ENCODE results near the gene HSPG2. TPM values are rescaled to one million over a fixed set of nuclear protein-coding genes. Genes with fewer than 3 reads are reported as not detected.

The HSPG2 gene
- total and polyA plus RNA-seq, 2 experiments from 2014 or later = 72.4 to 81.2 TPM

DNA sequence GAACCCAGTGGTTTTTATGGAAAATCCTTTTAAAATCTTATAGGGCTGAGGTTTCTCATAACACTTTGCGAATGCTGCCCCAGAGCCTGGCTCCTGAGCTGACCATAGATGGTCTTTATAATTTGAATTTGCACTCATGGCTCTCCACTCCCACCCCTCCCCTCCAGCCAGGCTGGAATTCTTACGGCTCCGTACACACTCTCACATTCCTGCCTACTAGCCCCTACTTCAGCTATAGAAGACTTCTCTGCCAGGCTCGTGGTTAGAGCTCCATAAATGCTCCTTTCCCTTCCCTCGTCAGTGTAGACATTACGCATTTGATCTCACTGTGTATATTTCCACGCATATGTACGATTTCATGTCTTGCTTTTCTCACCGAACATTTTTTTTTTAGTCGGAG lies 5.4 kb upstream of the HSPG2 start:
- H3K79me2 ChIP-seq = no peaks in the 10 kb centered on the region
- WGBS (ENCODE audit: low lambda C conversion rate, missing lambda C conversion rate) = 67% methylated on average over 10 of the region's 10 CpGs
- no peaks in the 10 kb centered on the region for H4K20me1 ChIP-seq (ENCODE audit: insufficient read depth, poor library complexity, severe bottlenecking)
- no peak overlapping the region for H3K4me3 ChIP-seq
- H3K27ac ChIP-seq = peak overlapping the region; percentile 74
- H3K36me3 ChIP-seq (replicated peaks; ENCODE audit: insufficient read depth, low read depth) = no peaks in the 10 kb centered on the region
- H3K9me3 ChIP-seq (ENCODE audit: low read depth) = no peaks in the 10 kb centered on the region
- peaks cover 34% of the 10 kb centered on the region for H3K4me1 ChIP-seq (ENCODE audit: insufficient read depth)
- H2AFZ ChIP-seq = no peak overlapping the region
- TF ChIP-seq EZH2 (IDR thresholded peaks at IDR 0.05; ENCODE audit: borderline replicate concordance) (no peak), EZH2phosphoT487 (IDR thresholded peaks at IDR 0.05; ENCODE audit: low read depth, severe bottlenecking, unreplicated experiment) (no peak)
- TF ChIP-seq, protein P1, sequence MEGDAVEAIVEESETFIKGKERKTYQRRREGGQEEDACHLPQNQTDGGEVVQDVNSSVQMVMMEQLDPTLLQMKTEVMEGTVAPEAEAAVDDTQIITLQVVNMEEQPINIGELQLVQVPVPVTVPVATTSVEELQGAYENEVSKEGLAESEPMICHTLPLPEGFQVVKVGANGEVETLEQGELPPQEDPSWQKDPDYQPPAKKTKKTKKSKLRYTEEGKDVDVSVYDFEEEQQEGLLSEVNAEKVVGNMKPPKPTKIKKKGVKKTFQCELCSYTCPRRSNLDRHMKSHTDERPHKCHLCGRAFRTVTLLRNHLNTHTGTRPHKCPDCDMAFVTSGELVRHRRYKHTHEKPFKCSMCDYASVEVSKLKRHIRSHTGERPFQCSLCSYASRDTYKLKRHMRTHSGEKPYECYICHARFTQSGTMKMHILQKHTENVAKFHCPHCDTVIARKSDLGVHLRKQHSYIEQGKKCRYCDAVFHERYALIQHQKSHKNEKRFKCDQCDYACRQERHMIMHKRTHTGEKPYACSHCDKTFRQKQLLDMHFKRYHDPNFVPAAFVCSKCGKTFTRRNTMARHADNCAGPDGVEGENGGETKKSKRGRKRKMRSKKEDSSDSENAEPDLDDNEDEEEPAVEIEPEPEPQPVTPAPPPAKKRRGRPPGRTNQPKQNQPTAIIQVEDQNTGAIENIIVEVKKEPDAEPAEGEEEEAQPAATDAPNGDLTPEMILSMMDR (IDR thresholded peaks at IDR 0.05; ENCODE audit: poor library complexity) = no peak
- no peaks in the 10 kb centered on the region for H3K27me3 ChIP-seq
- no peaks in the 10 kb centered on the region for H3K9me2 ChIP-seq (replicated peaks; ENCODE audit: insufficient read depth)
- no peak for DNase-seq (ENCODE audit: low spot score)
- no peak overlapping the region for H3K4me2 ChIP-seq

DNA sequence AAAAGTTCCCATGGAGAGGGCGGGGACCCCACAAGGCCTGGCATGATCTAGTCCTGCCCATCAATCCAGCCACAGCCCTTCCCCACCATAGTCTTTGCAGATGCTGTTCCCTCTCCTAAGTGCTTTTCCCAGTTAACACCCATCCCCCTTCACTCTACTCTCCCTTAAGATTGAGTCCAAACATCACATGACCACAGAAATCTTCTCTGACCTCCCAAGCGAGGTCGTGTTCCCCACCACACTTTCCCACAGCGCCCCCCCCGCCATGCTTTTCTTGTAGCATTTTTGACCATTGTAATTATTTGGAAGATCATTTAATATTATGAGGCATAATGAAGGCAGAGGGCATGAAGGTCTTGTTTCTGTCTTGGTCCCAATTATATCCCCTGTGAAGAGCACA lies 4.3 kb upstream of the HSPG2 start:
- H3K79me2 ChIP-seq = peaks cover 5% of the 10 kb centered on the region
- no peaks in the 10 kb centered on the region for H4K20me1 ChIP-seq (ENCODE audit: insufficient read depth, poor library complexity, severe bottlenecking)
- H3K4me1 ChIP-seq (ENCODE audit: insufficient read depth) = peaks cover 36% of the 10 kb centered on the region
- H3K9me3 ChIP-seq (ENCODE audit: low read depth) = no peaks in the 10 kb centered on the region
- no peaks in the 10 kb centered on the region for H3K36me3 ChIP-seq (replicated peaks; ENCODE audit: insufficient read depth, low read depth)
- H3K4me2 ChIP-seq = no peak overlapping the region
- TF ChIP-seq EZH2phosphoT487 (IDR thresholded peaks at IDR 0.05; ENCODE audit: low read depth, severe bottlenecking, unreplicated experiment) = no peak
- no peak for TF ChIP-seq EZH2 (IDR thresholded peaks at IDR 0.05; ENCODE audit: borderline replicate concordance)
- TF ChIP-seq, protein P1 (IDR thresholded peaks at IDR 0.05; ENCODE audit: poor library complexity) = no peak
- 81% methylated on average over 5 of the region's 5 CpGs for WGBS (ENCODE audit: low lambda C conversion rate, missing lambda C conversion rate)
- H3K27me3 ChIP-seq = no peaks in the 10 kb centered on the region
- no peaks in the 10 kb centered on the region for H3K9me2 ChIP-seq (replicated peaks; ENCODE audit: insufficient read depth)
- no peak overlapping the region for H2AFZ ChIP-seq
- H3K4me3 ChIP-seq = no peak overlapping the region
- H3K27ac ChIP-seq = no peak overlapping the region
- no peak for DNase-seq (ENCODE audit: low spot score)

DNA sequence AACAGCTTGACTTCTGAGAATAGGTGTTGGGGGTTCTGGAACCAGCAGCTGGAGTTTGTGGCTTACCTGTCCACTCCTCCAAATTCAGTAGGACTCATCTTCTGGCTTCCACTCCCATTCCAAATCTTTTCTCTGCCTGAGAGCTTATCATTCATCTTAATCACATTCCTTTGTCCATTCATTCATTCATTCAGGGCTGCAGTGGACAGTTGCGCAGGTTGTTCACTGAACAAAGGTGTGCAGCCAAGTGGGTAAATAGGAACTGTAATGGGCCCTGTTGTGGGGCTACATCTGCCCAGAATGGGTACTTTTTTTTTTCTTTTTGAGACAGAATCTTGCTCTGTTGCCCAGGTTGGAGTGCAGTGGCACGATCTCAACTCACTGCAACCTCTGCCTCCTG lies 3.4 kb upstream of the HSPG2 start:
- H3K9me3 ChIP-seq (ENCODE audit: low read depth) = no peaks in the 10 kb centered on the region
- no peak for TF ChIP-seq EZH2phosphoT487 (IDR thresholded peaks at IDR 0.05; ENCODE audit: low read depth, severe bottlenecking, unreplicated experiment)
- TF ChIP-seq, protein P1 (IDR thresholded peaks at IDR 0.05; ENCODE audit: poor library complexity) = no peak
- TF ChIP-seq EZH2 (IDR thresholded peaks at IDR 0.05; ENCODE audit: borderline replicate concordance) = no peak
- H3K9me2 ChIP-seq (replicated peaks; ENCODE audit: insufficient read depth) = no peaks in the 10 kb centered on the region
- no peak for DNase-seq (ENCODE audit: low spot score)
- peaks cover 11% of the 10 kb centered on the region for H3K79me2 ChIP-seq
- no peak overlapping the region for H2AFZ ChIP-seq
- no peak overlapping the region for H3K4me3 ChIP-seq
- peaks cover 44% of the 10 kb centered on the region for H3K4me1 ChIP-seq (ENCODE audit: insufficient read depth)
- H3K27me3 ChIP-seq = no peaks in the 10 kb centered on the region
- H3K27ac ChIP-seq = peak overlapping the region; percentile 63
- WGBS (ENCODE audit: low lambda C conversion rate, missing lambda C conversion rate) = 100% methylated on average over 2 of the region's 2 CpGs
- H3K36me3 ChIP-seq (replicated peaks; ENCODE audit: insufficient read depth, low read depth) = no peaks in the 10 kb centered on the region
- no peaks in the 10 kb centered on the region for H4K20me1 ChIP-seq (ENCODE audit: insufficient read depth, poor library complexity, severe bottlenecking)
- H3K4me2 ChIP-seq = no peak overlapping the region
